WTC11 (cell line): ENCODE results near the gene CAMKMT.

Experiments used
- ATF3 ChIP-seq: sonication (generic); formaldehyde crosslinking; conservative IDR thresholded peaks from 2 replicates; pipeline ENCODE4 v1.8.1; 2022; ENCODE audit warnings: mild to moderate bottlenecking, missing genetic modification reagents
- CTCF ChIP-seq: fragments of 200-600 bp; IDR thresholded peaks from 2 replicates; pipeline ENCODE4 v1.8.0; 2022; ENCODE audit warnings: antibody characterized with exemption
- HMGA2 ChIP-seq: fragments of 250-450 bp; sonication (Bioruptor Pico); IDR thresholded peaks from 2 replicates; pipeline ENCODE4 v1.4.0; 2021; ENCODE audit warnings: mild to moderate bottlenecking, moderate library complexity
- JUN ChIP-seq: sonication (generic); formaldehyde crosslinking; IDR thresholded peaks from 2 replicates; pipeline ENCODE4 v1.8.0; 2023; ENCODE audit warnings: mild to moderate bottlenecking, missing genetic modification reagents
- KAT7 ChIP-seq: sonication (generic); formaldehyde crosslinking; IDR thresholded peaks from 2 replicates; pipeline ENCODE4 v1.8.1; 2023; ENCODE audit warnings: missing genetic modification reagents, mild to moderate bottlenecking, borderline replicate concordance
- MAX ChIP-seq: sonication (generic); formaldehyde crosslinking; IDR thresholded peaks from 2 replicates; pipeline ENCODE4 v1.8.0; 2022; ENCODE audit warnings: mild to moderate bottlenecking, missing genetic modification reagents
- NR1H2 ChIP-seq: sonication (generic); formaldehyde crosslinking; IDR thresholded peaks from 2 replicates; pipeline ENCODE4 v1.9.0; 2021; ENCODE audit warnings: mild to moderate bottlenecking, moderate library complexity, missing genetic modification reagents
- SMAD4 ChIP-seq: sonication (generic); formaldehyde crosslinking; IDR thresholded peaks from 2 replicates; pipeline ENCODE4 v1.8.0; 2022; ENCODE audit warnings: mild to moderate bottlenecking, missing genetic modification reagents
- SP1 ChIP-seq: sonication (generic); formaldehyde crosslinking; conservative IDR thresholded peaks from 2 replicates; pipeline ENCODE4 v1.8.1; 2022; ENCODE audit warnings: missing genetic modification reagents
- TCF7 ChIP-seq: sonication (generic); formaldehyde crosslinking; IDR thresholded peaks from 2 replicates; pipeline ENCODE4 v1.8.0; 2022; ENCODE audit warnings: mild to moderate bottlenecking, low read depth, missing genetic modification reagents, moderate library complexity
- USF2 ChIP-seq: sonication (generic); formaldehyde crosslinking; IDR thresholded peaks from 2 replicates; pipeline ENCODE4 v1.8.1; 2023; ENCODE audit warnings: mild to moderate bottlenecking, missing genetic modification reagents, moderate library complexity
- ZNF281 ChIP-seq: sonication (generic); formaldehyde crosslinking; IDR thresholded peaks from 2 replicates; pipeline ENCODE4 v1.8.0; 2023; ENCODE audit warnings: mild to moderate bottlenecking, missing genetic modification reagents

- TF ChIP-seq CTCF (no peak), SP1 (no peak), ZNF281 (CRISPR knock-in tag) (no peak), TCF7 (CRISPR knock-in tag) (no peak), KAT7 (CRISPR knock-in tag) (no peak), NR1H2 (CRISPR knock-in tag) (no peak), ATF3 (CRISPR knock-in tag) (no peak), HMGA2 (CRISPR knock-in tag) (no peak), SMAD4 (CRISPR knock-in tag) (no peak), JUN (CRISPR knock-in tag) (no peak), USF2 (CRISPR knock-in tag) (no peak), MAX (CRISPR knock-in tag) (no peak)
Measured at GRCh38 chr2:44549856-44550255, 188.1 kb downstream of the CAMKMT start.
